RPMI8226 (cell line): ENCODE results near the gene METTL5.

Experiments used
- DNase-seq: peaks from one replicate; pipeline ENCODE4 v3.0.0-alpha.2; 2015

The METTL5 gene

DNA sequence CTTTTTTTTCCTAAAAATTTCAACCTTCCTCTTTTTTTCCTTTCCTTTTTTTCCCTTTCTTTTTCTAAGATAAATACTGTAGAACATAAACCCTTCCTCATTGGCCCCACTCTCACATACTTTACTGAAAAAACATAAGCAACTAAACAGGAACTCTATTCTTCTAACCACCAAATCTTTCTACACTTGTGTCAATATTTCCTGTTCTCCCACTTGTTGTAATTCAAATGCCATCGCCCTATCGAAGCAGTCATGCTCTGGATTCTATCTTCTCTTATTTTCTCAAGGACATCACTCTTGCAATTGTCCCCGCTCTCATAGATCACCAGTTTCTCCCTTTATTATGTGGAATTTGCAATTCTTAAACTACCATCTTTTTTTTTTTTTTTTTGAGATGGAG is 46.3 kb downstream of the METTL5 start:
- DNase-seq: no peak

DNA sequence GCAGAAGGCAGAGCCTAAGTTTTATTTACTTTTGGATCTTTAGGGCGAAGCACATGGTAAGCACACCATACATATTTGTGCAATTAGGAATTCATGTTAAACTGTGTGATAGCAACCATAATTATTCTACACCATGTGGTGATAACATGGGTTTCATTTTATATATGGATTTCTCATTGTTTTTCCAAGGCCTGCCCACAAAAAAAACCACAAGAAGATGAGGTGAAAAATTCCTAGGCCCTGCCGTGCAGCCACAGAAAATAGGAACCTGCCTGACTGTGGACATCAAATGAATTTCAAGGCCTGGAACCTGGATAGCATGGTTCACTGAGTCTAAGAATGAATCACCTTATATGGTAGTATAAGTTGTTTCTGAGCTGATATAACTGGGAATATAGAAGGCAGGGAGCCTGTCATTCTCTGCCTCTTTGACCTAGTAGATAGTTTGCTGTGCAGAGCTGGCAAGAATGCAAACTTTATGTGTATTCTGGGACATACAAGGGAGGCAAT is 48.4 kb downstream of the METTL5 start:
- no peak for DNase-seq

DNA sequence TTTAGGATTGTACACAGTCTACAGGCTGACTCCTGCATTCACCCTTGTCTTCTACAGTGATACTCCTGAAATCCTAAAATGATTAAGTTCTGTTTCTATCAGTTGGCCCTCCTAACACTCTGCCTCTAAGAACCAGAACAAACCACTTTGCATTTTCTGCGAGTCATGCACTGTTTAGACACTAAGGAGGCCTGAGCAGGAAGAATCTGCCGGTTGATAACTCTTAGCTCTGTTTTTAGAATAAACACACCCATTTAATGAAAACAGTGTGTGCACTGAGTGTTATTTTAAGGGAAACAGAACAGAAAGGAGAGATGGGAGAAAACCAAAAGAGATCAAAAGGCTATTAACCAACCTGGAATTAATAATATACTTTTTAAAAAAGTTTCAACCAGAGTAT is 48.9 kb downstream of the METTL5 start:
- no peak for DNase-seq

DNA sequence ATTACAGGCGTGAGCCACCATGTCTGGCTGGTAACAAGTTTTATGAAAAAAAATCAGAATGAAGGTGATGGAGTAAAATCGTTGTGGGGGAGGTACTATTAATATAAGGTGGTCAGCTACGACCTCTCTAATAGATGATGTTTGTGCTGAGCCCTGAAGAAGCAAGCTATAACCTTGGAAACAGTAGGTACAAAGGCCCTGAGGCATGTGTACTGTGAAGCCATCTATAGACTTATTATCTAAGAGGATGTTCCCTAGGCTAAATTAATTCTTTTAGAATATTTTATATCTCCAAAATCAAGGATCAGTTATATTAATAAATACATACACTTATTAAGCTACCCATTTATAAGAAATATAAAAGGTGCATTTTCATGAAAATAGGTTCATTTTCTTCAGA is 49.4 kb downstream of the METTL5 start:
- no peak for DNase-seq

DNA sequence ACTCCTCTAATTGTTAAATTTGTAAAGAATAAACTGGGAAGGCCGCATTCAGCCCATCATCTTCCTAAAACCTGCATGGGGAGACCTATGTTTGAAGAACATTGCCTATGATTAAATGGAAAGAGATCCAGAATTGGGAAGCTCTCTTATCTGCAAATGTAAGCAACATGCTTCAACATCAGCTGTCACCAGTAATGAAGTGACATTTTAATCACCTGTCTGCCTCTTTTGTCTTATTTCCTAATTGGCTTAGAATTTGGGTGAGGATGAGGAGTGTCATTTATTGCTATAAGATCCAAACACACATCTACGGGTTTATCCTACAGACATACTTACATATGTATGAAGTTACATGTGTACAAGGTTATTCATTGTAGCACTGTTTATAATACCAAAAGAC is 52.1 kb downstream of the METTL5 start:
- no peak for DNase-seq

DNA sequence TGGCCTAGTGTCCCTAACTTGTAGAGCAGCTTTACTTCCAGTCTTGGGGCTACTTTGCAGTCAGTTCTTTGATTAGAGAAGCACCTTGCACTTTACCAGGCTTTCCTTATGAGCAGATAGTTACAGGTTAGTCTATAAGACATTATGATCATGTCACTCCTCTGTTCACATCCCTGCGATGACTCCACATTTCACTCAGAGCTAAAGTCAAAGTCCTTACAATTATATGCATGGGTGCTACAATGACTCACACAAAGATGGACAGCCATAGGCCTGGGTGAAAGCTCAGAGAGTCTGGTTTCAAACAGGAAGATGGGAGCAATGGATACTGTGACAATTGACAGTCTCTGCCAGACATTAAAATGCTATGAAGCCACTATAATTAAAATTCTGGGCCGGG is 53.1 kb downstream of the METTL5 start:
- no peak for DNase-seq

DNA sequence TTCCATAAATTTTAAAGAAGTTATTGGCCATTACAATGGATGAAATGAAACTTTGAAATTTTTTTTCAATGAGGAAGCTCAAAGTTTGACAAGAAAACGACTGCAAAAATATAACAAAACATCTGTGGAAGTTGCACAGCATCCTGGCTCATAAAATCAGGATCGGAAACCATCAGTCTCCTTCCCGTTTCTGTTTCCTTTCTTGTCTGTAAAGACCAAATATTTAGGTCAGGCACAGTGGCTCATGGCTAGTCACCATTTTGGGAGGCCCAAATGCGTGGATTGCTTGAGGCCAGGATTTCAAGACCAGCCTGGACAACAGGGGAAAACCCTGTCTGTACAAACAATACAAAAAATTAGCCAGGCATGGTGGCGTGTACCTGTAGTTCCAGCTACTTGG is 53.7 kb downstream of the METTL5 start:
- DNase-seq: no peak

DNA sequence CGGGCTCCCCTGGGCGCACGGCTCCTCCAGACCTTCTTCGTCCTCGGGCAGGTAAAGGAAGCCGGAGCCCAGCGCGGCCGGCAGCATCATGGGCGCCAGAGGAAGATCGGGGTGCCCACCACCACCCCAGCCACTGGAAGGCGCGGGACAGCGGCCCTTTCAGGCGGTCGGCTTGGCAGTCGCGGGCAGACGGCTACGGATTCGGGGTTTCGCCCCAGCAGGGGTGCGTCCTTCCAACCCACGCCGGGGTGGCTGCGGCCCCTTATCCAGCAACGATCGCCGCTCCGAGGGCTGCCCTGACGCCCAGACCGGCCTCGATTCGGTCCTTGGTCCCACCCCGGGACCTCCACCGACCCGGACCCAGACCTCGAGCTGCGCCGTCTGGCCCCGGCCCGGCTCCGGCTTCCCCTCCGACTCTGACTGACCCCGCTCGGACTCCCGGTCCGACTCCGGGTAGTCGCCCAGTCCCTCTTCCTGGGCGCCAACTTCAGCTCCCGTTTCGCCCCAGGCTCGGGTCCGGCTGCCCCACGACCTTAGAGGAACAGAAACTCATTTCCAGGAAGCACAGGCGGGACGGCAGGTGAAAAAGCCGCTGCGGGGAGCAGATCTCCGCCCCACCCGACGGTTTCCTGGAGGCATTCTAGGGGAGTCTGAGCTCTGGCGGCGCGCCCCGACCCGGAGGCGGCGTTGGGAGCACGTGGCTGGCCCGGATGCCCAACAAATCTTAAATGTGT is 56.3 kb downstream of the METTL5 start:
- DNase-seq: peak; percentile 36

DNA sequence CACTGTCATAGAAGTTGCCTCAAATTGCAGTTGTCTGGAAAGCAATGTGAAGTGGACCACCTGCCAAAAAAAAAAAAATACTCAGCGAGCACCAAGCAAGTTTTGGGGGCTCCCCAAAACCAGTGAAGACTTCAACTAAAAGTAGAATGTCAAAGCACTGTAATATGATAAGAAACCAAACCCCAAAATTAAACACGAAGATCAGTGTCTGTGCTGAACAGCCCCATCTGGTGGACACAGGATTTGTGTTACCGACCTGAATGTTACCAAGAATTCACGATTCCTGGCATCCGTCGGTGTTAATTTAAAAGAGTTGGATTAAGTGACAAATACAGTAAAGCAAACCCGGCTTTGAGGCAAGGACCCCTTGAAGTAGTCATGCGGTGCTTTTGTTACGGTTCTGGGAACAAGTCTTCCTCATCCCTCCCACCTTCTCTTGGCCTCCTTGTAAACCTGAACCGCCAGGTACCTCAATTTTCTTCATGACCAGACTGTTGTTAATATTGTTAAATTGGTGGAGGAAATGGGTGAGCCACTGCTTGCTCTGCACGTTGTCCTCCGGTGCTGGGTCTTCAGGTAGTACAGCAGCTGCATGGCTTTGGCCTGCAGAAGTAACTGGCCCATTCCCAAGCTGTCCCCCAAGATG is 57.3 kb downstream of the METTL5 start:
- DNase-seq: peak; percentile 67

DNA sequence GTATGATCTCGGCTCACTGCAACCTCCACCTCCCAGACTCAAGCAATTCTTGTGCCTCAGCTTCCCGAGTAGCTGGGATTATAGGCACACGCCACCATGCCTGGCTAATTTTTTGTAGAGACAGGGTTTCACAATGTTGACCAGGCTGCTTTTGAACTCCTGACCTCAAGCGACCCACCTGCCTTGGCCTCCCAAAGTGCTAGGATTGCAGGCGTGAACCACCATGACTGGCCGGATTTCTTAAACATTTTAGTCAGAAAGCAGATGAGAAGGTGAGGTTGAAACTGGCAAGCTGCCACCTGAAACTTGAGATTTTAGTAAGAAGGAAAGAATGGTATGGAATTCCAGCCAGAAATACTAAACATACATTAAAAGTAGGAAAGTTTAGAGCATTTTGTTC is 59.2 kb downstream of the METTL5 start:
- DNase-seq: peak; percentile 34

DNA sequence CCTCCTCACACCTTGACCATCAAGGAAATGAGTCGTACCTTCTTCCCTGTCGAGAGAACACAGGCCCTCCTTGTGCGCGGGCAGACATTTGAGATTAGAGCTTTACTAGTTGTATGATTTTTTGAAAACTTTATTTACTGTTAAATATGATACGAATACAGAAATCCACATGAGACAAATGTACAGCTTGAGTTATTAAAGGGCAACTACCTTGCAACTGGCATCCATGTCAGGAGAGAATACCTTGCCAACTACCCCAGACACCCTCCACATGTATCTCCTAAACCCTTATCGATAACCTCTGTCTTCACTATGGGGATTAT is 62.8 kb downstream of the METTL5 start:
- DNase-seq: no peak
